Stimulated activated CD4-positive, alpha-beta T cell treated with anti-CD3 and anti-CD28 coated beads, TNF-alpha, amount 100 ng/mL, for 48 hours (primary cell): ENCODE measurements around the gene RPLP2.

ENCODE experiments used
- DNase-seq, 3 donors: peaks; one replicate each; pipeline ENCODE4 v3.0.0-alpha.2; 2020; ENCODE audit warnings: low read depth in 3 of 3

Gene RPLP2

DNA sequence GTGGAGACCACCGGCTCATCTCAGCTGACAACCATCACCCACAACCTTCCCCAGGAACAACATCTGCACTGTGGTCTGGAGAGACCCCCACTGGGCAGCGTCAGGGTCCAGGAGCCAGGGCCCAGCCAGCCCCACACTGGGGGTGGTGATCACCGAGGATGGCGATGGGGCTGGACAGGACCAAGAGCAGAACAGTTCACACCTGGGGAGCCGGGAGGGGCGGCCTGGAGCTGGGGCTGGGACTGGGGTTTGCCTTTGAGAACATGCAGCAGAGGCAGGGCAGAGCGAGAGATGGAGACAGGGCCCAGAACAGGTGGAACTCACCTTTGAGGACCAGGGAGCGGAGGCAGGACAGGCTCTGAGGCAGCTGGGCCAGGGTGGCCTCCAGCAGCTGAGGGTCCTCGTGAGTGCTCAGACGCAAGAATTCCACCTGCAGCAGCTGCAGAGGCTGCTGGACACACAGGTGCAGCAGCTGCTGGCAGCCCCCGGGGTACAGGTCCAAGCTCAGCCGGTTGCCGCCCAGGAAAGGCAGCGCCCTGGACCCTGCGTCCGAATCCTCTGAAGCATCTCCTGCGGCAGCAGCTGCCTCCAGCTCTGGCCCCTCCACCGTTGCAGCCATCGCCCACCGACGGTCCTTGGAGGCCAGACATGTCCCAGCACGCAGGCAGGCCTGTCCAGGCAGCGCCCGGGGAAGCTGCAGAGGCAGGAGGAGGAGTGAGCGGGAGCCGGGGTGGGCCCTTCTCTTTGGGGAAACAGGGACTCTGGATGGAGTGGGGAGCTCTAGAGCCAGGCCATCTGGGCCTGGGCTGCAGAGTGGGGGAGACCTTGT lies 5.8 kb upstream of the RPLP2 start:
- DNase-seq = no peak

DNA sequence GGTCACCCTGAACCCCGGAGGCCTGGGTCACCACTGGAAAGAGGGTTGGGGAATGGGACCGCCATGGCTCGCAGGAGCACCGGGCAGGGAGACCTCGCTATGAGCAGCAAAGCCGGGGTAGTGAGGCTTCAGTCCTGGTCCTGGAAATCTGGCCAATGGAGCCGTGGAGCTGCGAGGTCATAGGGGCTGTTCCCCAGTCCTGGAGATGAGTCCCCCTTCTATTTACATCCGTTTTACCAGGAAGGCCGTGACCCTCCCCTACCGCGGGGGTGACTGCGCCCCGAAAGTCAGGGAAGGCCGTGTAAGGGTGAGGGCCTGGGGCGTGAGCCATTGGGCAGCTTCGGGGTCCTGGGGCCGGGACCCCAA lies 5.2 kb upstream of the RPLP2 start:
- DNase-seq = no peak

DNA sequence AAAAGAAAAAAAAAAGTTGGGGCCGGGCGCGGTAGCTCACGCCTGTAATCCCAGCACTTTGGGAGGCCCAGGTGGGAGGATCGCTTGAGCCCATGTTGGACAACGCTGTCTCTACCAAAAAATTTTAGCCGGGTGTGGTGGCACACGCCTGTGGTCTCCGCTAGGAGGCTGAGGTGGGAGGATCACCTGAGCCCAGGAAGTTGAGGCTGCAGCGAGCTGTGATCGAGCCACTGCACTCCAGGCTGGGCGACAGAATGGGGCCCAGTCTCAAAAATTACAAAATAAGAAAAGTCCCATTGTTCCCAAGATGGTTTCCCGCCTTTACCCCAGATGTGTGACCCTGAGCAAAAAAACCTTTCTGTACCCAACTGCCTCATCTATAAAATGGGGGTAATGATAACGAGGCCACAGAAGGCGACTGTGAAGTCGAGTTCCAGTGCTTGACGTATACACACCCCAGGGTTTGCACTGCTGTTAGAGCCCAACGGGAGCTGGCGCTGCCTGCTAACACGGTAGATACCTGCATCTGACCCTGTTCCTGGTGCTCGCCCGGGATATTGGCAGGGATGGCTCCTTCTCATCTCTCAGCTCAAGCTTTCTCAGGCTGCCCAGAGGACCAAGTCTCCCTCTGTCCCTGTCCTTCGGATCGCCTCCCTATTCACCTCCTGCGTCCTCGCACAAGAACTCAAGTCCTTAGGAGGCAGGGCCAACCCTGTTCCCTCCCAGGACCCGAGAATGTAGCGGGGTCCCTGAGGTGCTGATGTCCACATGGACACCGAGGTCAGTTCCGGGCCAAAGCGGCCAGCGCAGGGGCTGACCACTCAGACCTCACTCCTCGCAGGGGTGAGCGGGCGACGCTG lies 1.1 kb upstream of the RPLP2 start:
- DNase-seq = no peak

- no peak for DNase-seq
Observed at GRCh38 chr11:810040-810567, 337 bp downstream of the RPLP2 start.

GRCh38 chr11:811446-812245 lies 1.9 kb downstream of the RPLP2 start:
- DNase-seq = no peak

DNA sequence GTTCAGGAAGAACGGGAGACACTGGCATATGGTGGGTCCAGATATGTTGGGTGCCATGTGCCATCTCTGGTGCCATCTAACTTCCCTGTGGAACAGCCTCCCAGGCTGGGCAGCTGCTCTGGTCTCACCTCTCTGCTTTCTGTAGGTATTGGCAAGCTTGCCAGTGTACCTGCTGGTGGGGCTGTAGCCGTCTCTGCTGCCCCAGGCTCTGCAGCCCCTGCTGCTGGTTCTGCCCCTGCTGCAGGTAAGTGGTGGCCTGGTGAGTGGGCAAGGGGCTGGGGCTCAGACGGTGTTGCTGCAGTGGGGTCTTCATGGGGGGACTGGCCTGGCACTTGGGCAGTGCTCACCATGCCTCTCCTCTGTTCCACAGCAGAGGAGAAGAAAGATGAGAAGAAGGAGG lies 2.6 kb downstream of the RPLP2 start:
- no peak for DNase-seq

DNA sequence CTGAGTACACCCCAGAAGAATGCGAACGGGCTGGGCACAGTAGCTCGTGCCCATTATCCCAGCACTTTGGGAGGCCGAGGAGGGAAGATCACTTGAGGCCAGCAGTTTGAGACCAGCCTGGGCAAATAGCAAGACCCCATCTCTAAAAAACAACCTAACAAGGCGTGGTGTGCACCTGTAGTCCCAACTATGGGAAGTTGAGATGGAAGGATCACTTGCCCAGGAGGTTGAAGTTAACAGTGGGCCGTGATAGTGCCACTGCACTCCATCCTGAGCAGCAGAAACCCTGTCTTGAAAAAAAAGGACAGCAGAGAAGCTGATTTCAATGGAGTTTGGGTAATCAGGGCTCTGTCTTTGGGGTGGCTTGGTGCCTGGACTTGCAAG lies 3.3 kb downstream of the RPLP2 start:
- no peak for DNase-seq

GRCh38 chr11:813456-814096 lies 3.8 kb downstream of the RPLP2 start:
- DNase-seq = no peak

- DNase-seq = no peak
Observed at GRCh38 chr11:815675-816432, 6.1 kb downstream of the RPLP2 start.

DNA sequence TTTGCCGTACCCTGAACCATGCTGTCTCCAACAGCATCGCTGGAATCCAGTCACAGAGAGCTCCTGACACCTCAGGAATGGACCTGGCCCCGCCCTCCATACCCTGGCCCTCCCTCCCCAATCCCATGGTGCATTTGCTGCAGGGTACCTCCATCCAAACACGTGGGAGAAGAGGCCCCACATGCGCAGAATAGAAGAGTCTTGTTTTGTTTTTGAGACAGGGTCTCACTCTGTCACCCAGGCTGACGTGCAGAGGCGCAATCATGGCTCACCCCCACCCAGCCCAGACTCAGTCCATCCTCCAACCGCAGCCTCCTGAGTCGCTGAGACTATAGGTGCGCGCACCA lies 6.6 kb downstream of the RPLP2 start:
- DNase-seq = no peak

GRCh38 chr11:818396-819128 lies 8.8 kb downstream of the RPLP2 start, which contains the start of gene PNPLA2:
TSS of gene PNPLA2 (plus strand) at chr11:818914. CDS start at chr11:819719, 805 bp downstream.
- no peak for DNase-seq

GRCh38 chr11:819129-819931 lies 9.6 kb downstream of the RPLP2 start:
- peak; percentile 81 to 93 (median 81) for DNase-seq

DNA sequence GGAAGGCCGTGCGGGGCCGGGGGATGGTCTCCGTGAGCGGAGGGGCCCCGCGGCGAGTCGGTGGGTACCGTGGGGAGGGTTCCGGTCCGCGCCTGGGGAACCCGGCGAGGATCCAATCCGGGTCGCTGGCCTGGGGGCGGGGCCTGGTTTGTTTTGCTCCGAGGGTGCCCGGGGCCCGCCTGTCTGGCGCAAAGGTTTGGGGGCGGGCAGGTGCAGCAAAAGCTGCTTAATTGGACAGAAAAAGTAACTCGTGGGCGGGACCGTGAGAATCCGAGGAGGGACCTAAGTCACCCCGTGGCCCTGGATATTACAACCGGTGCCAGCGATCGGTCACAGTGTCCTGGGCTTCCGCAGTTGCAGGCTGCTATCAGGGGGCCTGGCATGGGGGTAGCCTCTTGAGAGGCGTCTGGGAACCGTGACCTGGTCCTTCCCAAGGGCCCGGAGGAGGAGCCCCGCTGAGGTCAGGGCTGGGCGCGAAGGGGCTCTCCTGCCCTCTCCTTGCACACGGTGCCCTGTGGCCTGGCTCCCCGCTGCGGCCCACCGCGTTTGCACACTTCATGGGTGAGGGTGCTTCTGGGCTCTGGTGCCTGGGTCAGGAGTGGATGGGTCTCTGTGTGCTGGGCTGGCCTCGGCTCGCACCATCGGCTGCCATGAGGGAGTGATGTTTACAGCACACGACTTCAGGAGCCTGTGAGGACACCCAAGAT lies 10.3 kb downstream of the RPLP2 start:
- peak; percentile 76 to 95 (median 88) for DNase-seq

GRCh38 chr11:820655-821511 lies 11.1 kb downstream of the RPLP2 start:
- DNase-seq = no peak

- DNase-seq = no peak
Observed at GRCh38 chr11:821512-822371, 12.0 kb downstream of the RPLP2 start.

DNA sequence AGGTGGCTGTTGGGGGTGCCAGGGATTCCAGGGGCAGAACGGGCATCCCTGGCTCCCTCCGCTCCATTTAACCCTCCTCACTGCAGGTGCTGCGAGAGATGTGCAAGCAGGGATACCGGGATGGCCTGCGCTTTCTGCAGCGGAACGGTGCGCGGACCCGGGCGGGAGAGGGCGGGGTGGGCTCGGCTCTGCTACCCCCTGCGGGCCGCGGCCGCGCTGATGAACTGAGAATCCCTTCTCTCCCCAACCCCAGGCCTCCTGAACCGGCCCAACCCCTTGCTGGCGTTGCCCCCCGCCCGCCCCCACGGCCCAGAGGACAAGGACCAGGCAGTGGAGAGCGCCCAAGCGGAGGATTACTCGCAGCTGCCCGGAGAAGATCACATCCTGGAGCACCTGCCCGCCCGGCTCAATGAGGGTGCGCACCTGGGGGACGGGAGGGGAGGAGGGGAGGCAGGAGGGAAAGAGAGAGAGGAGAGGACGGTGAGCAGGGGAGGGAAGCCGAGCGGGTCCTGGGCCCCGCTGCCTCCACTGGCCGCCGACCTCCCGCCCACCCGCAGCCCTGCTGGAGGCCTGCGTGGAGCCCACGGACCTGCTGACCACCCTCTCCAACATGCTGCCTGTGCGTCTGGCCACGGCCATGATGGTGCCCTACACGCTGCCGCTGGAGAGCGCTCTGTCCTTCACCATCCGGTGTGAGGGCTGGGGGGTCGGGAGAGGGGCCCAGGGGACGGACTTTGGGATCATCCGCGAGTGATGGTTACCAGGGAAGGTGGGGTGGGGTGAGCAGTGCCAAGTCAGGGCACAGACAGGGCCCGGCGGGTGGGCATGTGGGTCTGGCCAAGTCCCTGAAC lies 13.9 kb downstream of the RPLP2 start:
- no peak for DNase-seq
